IMR-90 (cell line): ENCODE measurements around the gene DIP2C.

Experiments used
- CEBPB ChIP-seq: IDR thresholded peaks from 2 replicates; pipeline ENCODE4 v1.6.1; 2012; ENCODE audit warnings: low read depth, low read length, improper control_type of control experiment
- FOS ChIP-seq: fragments of 150-350 bp; IDR thresholded peaks from 2 replicates; pipeline ENCODE4 v1.6.1; 2016; ENCODE audit warnings: low read depth, low read length
- TF ChIP-seq, protein P1 (sequence below): conservative IDR thresholded peaks from 2 replicates; pipeline ENCODE4 v1.5.1; 2012; ENCODE audit warnings: mild to moderate bottlenecking, low read depth, low read length, improper control_type of control experiment

DNA sequence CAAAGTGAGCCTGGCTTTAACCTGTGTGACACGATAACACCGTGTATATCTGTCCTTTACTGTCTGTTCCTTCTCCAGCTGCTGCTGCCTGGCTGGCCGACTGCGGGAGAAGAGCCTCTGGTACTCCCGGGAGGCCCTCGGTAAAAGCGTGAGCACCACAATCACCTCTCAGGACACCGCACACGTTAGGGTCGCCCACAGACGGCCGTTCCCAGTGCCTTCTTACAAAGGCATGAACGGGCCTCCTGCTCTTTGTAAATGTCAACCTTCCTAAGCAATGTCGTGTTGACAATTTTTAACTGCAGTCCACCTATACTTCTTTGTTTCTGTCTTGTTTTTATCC, 177.6 kb downstream of the DIP2C start:
- TF ChIP-seq FOS: no peak
- TF ChIP-seq, protein P1, sequence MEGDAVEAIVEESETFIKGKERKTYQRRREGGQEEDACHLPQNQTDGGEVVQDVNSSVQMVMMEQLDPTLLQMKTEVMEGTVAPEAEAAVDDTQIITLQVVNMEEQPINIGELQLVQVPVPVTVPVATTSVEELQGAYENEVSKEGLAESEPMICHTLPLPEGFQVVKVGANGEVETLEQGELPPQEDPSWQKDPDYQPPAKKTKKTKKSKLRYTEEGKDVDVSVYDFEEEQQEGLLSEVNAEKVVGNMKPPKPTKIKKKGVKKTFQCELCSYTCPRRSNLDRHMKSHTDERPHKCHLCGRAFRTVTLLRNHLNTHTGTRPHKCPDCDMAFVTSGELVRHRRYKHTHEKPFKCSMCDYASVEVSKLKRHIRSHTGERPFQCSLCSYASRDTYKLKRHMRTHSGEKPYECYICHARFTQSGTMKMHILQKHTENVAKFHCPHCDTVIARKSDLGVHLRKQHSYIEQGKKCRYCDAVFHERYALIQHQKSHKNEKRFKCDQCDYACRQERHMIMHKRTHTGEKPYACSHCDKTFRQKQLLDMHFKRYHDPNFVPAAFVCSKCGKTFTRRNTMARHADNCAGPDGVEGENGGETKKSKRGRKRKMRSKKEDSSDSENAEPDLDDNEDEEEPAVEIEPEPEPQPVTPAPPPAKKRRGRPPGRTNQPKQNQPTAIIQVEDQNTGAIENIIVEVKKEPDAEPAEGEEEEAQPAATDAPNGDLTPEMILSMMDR: no peak
- TF ChIP-seq CEBPB: no peak
